ENCODE data around the gene PRSS1.

GRCh38 chr7:142717453-142717852 is 31.8 kb upstream of the PRSS1 start:
- TF ChIP-seq CTCF (IDR thresholded peaks at IDR 0.05) (no peak), EZH2 (IDR thresholded peaks at IDR 0.05; ENCODE audit: borderline replicate concordance, insufficient read depth, low read depth, low read length, poor library complexity, severe bottlenecking) (no peak)

Measured in B cell (primary cell).